ENCODE data around the gene DAPK2.
"Not testable (repeated sequence)": the region's sequence is repeated elsewhere in the genome, so short reads cannot be mapped to it uniquely, and the experiment has no call there.

The DAPK2 gene

DNA sequence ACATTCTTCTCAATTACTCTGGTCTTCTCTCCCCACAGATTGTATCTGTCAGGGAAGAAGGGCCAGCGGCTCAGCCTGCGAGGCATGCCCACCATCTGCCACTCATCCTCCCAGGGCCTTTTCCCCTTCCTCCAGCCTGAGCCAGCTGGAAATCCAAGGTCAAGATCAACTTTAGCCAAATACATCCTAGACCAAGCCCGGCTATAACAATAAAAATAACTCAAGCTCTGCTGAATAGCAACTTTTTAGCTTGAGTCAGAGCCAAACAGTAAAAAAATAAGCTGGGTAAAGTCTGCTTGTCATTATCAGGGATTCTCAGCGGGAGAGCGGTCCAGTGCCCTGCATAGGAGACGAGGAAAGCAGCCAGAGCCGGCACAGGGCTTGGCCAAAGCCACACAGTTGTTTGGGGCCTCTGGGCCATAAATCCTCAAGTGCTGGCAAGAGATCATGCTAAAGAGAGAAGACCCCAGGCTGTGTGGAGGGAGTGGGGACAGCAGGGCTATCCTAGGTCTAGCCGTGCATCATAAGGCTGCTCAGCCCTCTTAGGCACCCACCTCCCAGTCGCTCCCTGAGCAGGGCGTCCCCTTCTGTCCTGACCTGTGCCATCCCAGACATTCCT lies 136.4 kb downstream of the DAPK2 start:
- no peak for DNase-seq

DNA sequence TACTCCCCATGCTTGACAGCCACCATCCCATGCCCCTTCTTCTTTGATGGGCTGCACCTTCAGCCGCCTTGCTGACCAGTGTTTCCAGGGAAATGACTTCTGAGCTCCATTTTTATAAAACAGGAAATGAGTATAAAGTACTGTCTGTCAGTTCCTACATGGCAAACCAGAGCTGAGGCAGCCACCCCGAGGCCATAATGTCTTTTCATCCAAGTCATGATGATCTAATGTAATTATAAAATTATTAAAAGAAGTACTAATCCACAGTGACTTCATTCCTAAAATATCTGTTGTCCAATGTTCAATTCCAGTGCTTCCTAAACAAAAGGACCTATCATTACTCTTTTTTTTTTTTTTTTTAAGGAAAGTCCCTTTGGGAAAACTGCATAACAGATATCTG lies 137.3 kb downstream of the DAPK2 start:
- no peak for DNase-seq

DNA sequence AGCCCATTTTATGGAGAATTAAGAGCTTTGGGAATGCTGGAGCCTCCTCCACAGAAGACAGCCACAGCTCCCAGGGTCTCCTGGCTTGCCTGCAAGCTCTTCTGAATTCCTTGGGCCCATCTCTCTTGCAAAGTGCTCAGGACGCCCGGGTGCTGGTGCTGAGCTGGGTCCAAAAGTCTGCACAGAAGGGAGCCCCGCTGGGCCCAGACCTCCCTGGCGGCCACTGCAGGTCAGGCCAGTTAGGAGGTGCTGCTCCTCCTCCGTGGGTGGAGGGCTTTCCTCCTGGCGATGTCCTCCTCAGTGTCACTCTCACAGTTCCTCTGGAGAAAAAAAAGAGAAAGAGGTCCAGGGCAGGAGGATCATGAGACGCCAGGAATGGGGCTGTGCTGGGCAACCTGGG lies 138.0 kb downstream of the DAPK2 start:
- no peak for DNase-seq

DNA sequence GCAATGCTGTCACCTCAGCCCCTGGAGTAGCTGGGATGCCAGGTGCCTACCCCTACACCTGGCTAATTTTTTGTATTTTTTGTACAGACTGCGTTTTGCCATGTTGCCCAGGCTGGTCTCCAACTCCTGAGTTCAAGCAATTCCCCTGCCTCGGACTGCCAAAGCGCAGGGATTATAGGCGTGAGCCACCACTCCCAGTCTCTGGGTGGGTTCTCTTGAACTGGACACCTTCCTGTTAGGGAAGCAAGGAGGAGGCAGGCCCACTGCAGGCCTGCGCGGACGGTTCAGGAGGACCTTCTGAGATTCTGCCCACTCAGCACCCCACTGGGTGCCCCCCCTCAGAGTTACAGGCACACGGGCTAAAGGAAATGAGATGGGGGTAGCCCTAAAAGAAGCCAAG lies 138.8 kb downstream of the DAPK2 start:
- DNase-seq: no peak

DNA sequence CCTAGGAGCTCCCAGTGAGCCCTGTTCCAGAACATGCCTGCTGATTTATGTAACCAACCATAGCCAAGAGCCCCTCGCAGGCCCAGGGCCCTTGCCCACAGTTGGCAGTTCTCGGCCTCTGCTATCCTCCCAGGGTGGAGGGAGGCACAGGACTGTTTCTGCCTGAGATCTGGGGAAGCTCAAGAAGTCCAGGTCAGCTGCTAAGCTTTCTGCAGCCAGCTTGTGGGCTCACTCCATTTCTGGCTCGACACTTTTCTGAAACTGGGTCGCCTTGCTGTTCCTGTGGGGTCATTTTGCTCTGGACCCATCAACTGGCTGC lies 140.1 kb downstream of the DAPK2 start:
- DNase-seq: no peak

DNA sequence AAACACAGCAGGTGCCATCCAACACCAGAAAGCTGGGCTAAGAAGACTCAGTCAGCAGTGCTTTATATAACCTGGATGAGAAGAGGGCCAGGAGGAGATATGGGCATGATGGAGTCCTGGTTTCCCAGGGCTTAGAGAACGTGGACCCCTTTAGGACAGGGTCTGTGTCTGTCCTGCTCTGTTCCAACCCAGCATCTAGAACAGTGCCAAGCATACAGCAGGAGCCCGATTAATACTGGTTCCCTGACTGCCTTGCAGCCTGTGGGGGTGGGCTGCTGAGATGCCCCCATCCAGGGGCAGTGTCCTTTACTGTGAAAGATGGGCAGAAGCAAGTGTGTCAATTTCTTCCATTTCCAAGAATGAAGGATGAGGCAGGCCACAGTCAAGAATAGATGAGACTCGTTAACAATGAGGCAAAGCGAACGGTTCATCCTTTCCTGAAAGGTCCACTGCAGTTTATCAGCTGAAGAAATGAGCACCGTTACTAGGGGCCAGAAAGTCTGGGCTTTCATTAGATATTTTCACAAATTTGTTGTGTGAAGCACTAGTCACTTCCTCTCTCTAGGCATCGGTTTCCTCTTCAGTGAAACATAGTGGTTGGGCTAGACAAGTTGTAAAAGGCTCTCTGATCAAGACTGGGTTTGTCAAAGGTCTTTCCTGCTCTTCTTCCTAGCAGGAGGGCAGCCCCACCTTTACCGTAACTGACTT lies 140.6 kb downstream of the DAPK2 start:
- DNase-seq: no peak

DNA sequence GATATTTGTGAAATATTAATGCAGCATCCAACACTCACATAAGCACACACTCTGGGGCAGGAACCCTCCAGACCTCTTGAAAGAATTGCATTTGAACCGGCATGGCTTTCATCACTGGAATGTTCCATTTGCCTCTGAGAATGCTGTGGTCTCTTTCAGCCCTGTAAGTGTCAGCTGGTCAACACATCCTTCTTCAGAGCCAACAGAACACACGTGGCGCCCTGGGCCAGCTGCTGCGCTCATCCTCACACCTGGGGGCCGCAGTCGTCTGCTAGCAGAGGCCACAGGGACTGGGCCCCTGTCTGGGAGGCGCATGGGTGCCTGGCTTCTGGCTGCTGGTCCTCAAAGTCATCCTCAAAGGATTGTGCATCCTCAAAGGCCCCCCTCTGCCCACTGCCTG lies 141.2 kb downstream of the DAPK2 start:
- no peak for DNase-seq

DNA sequence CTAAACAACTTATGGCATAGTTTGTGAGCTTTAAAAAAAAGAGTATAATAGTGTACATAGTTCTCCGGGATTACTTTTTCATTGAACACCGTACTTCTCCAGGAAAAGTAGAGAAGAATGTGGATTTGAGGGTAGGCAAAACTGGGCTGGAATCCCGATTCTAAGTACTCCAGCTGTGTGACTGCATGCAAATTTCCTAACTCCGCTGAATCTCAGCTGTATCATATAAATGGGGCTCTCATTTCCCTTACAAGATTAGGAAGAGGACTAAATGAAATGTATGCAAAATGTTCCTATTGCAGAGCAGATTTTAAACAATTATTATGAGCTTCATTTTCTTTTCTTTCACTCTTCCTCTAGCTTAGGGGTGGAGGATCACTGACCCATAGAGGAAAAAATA lies 142.2 kb downstream of the DAPK2 start:
- no peak for DNase-seq

DNA sequence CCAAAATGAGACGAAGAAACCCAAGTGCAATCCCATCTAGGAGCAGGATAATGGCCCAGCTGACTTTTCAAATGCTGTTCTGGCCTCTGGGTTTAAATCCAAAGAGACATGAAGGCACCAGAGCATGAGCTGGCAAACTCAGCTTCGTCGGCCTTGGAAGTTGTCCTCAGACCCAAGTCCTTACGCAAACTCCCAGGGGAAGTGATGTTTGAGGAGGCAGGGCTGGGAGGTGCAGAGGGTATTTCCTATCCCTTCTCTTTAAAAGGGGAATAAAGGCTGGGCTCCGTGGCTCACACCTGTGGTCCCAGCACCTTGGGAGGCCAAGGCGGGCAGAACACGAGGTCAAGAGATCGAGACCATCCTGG lies 143.6 kb downstream of the DAPK2 start:
- no peak for DNase-seq

DNA sequence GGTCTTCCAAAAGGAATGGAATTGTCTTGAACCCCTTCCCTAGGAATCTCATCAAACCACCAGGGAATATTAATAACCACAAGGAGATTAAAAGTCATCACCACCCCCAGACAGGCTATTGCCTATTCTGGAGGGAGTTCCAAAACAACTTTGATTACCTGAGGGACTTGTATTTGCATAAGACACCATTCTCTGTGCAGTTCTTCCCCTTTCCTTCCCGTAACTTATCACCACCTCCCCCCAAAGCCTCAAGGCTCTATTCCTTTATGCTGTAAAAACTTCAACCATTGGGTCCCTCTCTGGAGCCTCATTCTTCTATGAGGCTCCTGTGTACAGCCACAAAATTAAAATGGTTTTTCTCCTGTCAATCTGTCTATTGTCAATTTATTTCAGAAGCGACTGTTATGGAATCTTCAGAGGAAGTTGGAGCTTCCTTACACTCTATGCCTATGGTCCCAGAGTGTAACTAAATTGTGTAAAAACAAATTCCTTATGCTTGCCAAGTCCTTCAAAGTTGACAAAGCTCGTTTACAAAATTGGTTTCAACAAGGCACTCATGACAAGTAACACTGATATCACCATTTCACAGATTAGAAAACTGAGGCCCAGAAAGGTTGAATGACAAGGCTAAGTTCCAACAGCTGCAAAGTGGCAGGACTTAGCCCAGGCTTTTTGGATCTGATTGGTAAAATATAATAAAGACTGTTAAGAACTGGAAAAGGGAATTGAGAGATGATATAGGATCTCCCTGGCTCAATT lies 144.2 kb downstream of the DAPK2 start:
- DNase-seq: no peak

DNA sequence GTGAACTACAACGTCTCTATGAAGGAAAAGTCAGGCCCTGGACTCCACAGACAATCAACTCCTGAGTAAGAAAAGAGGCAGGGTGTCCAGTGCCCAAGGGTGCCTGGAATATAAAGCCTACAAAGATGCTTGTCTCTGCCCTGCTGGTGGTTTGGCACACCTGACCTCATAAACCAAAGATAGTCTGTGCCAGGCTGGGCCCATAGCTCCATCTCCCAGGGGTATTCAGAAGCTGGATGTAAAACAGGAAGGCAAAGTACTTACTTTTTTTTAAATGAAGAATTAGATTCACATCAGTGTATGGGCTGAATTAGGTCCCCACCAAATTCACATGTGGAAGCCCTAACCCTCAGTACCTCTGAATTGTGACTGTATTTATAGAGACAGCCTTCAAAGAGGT lies 146.0 kb downstream of the DAPK2 start:
- DNase-seq: no peak

DNA sequence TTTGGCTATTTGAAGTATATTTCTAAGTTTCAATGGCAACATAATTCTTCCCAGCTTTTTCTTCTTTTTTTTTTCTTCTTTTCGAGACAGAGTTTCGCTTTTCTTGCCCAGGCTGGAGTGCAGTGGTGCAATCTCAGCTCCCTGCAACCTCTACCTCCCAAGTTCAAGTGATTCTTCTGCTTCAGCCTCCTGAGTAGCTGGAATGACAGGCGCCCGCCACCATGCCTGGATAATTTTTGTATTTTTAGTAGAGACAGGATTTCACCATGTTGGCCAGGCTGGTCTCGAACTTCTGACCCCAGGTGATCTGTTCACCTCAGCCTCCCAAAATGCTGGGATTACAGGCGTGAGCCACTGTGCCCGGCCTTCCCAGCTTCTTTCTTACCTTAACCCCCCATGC lies 146.7 kb downstream of the DAPK2 start:
- not testable (repeated sequence) for DNase-seq

DNA sequence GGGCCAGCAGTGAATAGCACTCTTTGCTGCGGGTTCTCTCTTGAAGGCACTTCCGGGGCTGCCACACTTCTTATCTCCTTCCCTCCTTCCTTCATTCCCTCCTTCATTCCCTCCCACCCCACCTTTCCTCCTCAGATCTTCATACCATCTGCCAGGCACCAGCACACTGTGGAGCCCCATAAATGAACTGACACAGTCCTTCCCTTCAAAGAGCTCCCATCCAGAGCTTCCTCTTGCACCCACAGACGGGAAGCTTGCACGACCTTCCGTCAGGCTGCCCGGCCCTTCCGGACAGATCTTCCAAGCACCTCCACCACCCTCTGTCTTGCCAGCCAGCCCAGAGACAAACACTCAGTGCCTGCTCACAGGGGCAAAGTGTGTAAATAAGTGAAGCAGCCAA lies 147.1 kb downstream of the DAPK2 start:
- no peak for DNase-seq

DNA sequence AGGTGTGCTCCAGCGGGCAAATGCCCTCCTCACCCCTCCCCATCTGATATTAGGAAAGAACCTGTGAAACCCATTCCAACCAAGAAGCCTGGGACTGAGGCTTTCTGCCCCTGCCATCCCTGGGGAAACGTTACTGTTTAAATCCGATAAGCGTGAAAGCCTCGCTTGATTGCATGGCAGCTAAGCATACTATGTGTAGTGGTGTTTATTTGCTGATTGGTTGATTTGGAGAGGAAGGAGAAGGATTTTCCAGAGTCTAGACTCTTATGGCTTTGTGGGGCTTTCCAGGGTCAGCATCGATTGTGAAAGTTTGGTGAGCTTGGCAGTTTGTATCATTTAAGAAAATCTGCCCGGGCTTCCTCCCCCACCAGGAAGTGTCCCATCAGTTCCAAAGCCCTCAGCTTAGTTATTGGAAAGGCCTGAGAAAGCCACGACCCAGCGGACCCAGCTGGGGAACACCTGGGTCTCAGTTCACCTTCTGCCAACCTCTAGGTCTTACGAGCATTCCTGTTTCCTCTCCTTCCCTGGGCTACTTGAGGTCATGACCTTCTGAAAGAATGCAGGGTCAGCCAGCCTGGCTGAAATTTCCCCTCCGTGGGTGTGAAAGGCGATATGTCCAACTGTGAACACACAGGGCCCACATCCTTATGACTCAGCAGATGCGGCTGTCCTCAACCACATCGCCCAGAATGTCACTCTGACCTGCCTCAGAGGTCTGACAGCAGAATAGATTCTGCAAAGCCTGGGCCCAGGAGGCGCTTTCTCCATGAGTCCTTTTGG lies 149.8 kb downstream of the DAPK2 start:
- DNase-seq: no peak

DNA sequence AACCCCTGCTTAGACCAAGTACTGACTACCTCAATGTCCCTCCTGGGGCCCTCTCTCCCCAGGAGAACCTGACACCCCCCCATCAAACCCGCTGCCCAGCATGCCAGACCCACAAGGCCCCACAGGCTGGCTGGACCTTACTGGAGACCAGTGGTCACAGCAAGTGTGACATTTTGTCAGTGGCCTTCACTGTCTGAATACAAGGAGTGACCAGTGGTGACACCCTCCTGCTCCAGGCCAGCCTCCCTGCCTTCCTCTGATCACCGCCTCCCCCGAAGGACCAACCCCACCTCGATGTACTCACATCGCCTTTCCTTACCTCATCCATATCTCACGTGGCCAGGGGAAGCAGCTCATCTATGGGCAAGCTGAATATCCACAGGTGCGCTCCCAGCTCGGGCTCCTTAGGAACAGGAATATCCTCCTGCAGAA lies 150.5 kb downstream of the DAPK2 start:
- DNase-seq: no peak

DNA sequence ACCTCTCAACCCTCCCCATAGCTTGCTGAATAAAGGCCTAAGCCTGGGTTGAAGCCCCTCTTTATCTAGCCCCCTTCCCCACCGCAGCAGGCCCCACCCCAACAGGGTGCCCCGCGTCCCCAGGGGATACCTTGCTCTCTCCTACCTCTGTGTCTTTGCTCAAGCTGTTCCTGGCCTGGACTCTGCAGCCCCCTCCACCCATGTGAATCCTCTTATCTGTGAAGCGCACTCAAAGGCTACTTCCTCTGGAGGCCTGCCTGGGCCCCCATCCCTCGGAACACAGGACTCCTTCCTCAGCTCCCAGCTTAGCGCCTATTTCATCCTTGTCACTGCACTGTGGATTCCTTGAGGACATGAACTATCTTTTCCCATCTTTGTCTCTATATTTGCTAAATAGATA lies 151.1 kb downstream of the DAPK2 start:
- DNase-seq: no peak

DNA sequence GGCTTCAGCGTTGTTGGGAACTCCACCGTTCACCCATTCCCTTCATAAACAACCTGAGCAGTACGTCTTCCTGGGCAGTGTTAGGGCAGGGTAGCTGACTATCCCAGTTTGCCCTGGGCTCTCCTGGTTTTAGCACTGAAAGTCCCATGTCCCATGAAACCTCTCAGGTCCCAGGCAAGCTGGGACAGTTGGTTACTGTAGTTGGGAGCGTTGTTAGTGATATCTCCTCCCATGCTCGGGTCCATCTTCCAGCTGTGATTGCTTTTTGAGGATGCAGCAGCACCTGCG lies 151.7 kb downstream of the DAPK2 start:
- DNase-seq: no peak

DNA sequence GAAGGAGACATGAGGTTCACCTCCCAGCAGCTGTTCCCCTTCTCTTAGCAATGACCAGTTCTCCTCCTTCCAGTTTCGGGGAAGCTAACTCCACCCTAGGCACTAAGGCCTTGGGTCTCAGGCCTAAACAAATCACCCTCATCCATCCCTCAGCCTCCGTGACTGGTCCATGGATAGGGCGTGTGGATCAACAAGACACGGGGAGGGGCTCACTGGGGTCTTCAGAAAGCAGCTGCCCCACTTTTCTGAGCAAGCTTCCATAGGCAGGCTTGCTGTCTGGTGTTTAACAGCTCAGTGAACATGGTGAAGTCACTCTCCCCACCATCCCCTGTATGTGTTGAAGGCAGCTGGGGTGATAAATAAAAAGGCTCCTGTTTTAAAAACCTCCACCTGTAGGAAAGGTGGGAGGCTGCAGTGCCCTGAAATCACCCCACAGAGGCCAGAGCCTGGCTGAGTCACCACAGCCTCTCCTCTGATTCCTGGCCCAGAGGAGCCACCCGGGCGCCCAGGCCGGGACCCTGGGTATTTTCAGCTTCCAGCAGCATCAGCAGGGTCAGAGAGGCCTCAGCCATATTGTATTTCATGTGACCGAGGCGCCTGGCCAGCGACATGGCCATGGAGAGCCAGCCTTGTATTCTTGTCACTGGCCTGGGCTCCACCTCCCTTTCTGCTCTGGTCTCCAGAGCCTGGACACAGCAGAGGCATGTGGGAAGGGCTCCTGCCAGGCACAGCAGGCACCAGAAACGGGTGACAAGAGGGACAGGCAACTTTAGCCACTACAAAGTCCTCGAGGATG lies 152.2 kb downstream of the DAPK2 start:
- no peak for DNase-seq

DNA sequence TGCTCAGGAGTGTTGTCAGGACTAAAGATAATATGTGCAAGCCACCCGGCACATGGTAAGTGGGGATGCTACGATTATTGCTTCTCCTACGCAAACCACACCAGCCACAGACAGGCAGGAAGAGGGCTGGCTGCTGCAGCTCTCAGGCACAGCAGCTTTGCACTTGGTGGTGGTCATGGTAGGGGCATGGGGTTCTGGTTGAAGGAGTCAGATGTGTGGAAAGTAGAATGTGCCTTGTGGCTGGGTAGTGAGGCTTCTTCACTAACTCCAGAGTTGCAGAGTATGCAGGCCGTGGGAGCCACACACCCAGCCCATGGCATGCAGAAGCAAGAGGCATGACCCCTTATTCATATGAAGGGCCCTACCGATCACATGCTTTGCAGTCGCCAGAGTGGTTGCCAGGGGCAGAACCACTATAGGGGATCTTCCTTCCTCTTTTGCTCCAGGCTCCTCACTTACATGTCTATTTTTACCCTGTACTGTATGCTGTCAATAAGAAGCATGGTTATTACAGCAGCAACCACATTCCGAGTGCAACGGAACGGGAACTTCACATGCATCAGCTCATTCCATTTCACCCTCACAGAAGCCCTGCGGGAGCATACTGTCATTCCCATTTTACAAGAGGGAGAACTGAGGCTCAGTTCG lies 153.4 kb downstream of the DAPK2 start:
- DNase-seq: no peak

DNA sequence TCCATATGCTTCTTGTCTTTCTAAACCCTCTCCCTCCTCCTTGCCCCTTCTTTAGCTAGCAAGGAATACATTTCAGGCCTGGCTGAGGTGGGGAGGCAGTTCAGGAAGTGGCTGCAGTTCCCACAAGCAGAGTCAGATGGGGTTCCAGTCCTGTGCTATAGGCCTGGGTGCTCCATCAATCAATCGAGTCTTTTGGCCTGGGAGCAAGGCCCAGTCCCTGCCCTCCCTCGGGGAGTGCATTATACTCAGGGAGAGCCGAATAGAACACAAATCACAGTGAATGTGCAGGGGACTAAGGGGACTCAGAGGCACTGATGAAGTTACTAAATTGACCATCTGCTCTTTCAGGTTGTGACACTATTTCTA lies 154.5 kb downstream of the DAPK2 start:
- no peak for DNase-seq

DNA sequence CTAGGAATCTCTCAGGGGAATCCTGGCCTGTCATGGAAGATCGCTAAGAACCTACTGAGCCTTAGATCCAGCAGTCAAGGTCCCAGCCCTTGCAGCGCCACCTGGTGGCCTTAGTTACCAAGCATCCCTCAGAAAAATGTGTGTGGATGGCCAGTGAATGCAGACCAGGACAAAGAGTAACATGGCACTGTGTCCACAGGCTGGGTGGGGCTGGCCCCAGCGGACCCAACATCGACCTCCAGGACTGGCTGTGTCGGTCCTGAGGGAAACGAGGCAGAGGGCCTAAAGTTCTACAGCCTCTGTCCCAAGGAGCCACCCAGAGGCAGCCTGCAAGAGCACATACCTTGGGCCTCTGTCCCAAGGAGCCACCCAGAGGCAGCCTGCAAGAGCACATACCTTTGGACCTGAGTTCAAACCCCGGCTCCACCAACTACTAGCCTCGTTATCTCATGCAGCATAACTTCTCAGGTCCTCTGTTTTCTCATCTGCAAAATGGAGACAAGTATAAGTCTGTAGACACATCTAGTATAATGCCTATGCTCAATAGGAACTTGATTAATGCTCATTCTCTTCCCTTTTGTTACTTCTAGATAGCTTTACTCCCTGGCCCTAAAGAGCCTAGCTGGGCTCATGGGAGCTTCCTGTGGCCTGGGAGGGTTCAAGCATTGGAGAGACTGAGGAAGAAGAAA lies 155.1 kb downstream of the DAPK2 start:
- no peak for DNase-seq

DNA sequence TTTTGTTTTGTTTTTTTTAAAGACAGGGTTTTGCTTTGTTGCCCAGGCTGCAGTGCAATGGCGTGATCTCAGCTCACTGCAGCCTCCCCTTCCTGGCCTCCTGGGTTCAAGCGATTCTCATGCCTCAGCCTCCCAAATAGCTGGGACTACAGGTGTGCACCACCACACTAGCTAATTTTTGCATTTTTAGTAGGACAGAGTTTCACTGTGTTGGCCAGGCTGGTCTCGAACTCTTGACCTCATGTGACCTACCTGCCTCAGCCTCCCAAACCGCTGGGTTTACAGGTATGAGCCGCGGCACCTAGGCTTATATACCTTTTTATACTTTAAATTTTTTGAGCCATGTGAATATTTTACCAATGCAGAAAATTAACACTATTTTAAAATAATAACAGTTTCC lies 155.7 kb downstream of the DAPK2 start:
- no peak for DNase-seq
